OCI-LY1 (cell line): ENCODE measurements around the gene IRAK3.

Source experiments
- CTCF ChIP-seq: fragments of 200-600 bp; sonication (generic), shearing (Covaris generic); IDR thresholded peaks from 2 replicates; pipeline ENCODE4 v1.5.1; 2017; ENCODE audit warnings: mild to moderate bottlenecking, antibody characterized with exemption, low read length, moderate library complexity, mixed read lengths
- EZH2 ChIP-seq: fragments of 200-600 bp; sonication (generic), shearing (Covaris generic); IDR thresholded peaks from 2 replicates; pipeline ENCODE4 v1.8.0; 2017; ENCODE audit warnings: borderline replicate concordance, mixed run types, mild to moderate bottlenecking, antibody characterized with exemption, low read length, moderate library complexity, mixed read lengths

GRCh38 chr12:66165141-66165540 lies 23.9 kb upstream of the IRAK3 start:
- no peak for TF ChIP-seq CTCF
- no peak for TF ChIP-seq EZH2
